Measurements from ENCODE around the gene SVOP.

DNA sequence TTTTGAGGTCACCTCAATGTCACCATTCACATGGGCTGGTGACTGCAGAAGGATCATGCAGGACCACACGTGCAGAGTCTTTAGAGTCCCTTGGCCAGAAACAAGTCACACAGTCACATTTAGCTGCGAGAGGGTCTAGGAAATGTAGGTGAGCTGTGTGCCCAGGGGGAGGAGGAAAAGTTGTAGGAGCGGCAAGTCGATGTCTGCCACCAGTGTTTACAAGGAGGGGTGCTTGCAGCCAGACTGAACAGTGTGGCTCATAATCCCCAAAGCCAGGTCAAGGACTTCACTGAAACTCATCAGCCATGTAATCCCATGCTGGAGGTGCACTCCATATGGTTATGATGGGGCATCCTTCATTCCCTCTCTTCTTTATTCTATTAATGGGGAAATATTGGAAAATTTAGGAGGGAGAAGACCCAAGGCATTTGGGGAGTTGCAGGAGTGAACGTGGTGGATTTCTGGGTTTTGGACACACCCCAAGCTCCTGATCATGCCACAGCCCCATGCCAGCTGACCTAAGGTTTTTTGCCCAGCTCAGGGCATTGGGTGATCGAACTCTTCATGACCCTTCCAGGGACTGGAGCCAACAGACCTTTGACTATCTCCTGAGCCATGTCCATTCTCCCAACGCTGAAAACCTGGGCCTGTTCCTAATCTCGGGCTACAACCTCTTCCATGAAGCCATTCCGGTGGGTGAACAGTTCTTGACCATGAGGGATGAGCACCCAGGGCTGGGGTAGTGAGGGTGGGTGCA lies 133.8 kb downstream of the SVOP start:
- TF ChIP-seq, protein P1, sequence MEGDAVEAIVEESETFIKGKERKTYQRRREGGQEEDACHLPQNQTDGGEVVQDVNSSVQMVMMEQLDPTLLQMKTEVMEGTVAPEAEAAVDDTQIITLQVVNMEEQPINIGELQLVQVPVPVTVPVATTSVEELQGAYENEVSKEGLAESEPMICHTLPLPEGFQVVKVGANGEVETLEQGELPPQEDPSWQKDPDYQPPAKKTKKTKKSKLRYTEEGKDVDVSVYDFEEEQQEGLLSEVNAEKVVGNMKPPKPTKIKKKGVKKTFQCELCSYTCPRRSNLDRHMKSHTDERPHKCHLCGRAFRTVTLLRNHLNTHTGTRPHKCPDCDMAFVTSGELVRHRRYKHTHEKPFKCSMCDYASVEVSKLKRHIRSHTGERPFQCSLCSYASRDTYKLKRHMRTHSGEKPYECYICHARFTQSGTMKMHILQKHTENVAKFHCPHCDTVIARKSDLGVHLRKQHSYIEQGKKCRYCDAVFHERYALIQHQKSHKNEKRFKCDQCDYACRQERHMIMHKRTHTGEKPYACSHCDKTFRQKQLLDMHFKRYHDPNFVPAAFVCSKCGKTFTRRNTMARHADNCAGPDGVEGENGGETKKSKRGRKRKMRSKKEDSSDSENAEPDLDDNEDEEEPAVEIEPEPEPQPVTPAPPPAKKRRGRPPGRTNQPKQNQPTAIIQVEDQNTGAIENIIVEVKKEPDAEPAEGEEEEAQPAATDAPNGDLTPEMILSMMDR (IDR thresholded peaks at IDR 0.05; ENCODE audit: borderline replicate concordance, extremely low read depth, low read length, poor library complexity, severe bottlenecking): no peak
- no peak for TF ChIP-seq EZH2 (IDR thresholded peaks at IDR 0.05; ENCODE audit: borderline replicate concordance, low read depth, low read length, severe bottlenecking)

Data from DND-41 (cell line).